ENCODE measurements around the gene SMG9.

SMG9 gene, protein sequence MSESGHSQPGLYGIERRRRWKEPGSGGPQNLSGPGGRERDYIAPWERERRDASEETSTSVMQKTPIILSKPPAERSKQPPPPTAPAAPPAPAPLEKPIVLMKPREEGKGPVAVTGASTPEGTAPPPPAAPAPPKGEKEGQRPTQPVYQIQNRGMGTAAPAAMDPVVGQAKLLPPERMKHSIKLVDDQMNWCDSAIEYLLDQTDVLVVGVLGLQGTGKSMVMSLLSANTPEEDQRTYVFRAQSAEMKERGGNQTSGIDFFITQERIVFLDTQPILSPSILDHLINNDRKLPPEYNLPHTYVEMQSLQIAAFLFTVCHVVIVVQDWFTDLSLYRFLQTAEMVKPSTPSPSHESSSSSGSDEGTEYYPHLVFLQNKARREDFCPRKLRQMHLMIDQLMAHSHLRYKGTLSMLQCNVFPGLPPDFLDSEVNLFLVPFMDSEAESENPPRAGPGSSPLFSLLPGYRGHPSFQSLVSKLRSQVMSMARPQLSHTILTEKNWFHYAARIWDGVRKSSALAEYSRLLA

DNA sequence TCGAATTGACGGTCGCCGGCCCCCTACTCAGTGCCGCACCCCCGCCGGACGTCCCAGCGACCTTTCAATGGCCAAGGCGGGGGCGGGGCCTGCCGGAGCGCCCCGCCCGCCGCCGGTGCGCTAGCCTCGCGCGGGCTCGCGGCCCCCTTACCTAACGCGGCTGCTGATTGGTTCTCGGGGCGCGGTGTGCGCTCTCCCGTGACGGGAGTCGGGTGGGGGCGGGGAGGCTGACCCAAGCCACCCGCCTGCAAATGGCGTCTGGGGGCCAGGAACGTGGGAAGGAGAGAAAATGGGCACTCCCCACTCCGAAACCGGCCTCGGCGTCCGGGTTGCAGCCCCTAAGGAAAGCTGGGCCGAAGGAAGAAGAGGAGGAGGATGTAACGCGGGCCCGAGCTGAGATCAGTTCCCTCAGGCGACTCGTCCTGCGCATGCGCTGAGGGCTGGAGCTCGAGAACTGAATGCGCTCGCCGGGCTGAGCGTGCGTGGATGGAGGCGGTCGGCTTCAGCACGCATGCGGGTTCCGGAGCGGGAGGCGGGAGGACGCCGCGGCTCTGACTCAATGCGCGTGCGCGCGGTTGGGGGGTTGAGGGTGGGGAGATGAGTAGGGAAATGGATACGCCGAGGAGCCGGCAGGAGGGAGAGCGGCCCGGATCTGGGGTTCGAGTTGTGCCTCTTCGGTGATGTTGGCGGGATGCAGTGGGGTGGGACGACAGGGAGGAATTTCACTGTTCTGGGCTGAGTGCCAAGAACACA lies at the start of gene SMG9:
TSS of gene SMG9 (minus strand) at position 460 of the 753 bp plus-strand sequence. CDS start 4,221 bp downstream, outside the sequence.
- peak within 1 kb of the TSS; percentile 85 to 91 for H3K27ac ChIP-seq
- H3K4me1 ChIP-seq: peaks cover 0 to 32% (median 16%) of the 10 kb centered on the region in 4 donors
- H3K4me3 ChIP-seq: peak within 1 kb of the TSS; percentile 57 to 59
- H3K9me3 ChIP-seq: no peaks in the 10 kb centered on the region
- peak; percentile 97 to 99 for DNase-seq
- peaks cover 0 to 23% (median 15%) of the 10 kb centered on the region in 3 donors for H3K36me3 ChIP-seq
- intact Hi-C loops (cut with DNase I; ENCODE audit: low total_unique reads): no loop called here
- TF ChIP-seq, protein P1, sequence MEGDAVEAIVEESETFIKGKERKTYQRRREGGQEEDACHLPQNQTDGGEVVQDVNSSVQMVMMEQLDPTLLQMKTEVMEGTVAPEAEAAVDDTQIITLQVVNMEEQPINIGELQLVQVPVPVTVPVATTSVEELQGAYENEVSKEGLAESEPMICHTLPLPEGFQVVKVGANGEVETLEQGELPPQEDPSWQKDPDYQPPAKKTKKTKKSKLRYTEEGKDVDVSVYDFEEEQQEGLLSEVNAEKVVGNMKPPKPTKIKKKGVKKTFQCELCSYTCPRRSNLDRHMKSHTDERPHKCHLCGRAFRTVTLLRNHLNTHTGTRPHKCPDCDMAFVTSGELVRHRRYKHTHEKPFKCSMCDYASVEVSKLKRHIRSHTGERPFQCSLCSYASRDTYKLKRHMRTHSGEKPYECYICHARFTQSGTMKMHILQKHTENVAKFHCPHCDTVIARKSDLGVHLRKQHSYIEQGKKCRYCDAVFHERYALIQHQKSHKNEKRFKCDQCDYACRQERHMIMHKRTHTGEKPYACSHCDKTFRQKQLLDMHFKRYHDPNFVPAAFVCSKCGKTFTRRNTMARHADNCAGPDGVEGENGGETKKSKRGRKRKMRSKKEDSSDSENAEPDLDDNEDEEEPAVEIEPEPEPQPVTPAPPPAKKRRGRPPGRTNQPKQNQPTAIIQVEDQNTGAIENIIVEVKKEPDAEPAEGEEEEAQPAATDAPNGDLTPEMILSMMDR (IDR thresholded peaks at IDR 0.05): no peak
- no peaks in the 10 kb centered on the region for H3K27me3 ChIP-seq

DNA sequence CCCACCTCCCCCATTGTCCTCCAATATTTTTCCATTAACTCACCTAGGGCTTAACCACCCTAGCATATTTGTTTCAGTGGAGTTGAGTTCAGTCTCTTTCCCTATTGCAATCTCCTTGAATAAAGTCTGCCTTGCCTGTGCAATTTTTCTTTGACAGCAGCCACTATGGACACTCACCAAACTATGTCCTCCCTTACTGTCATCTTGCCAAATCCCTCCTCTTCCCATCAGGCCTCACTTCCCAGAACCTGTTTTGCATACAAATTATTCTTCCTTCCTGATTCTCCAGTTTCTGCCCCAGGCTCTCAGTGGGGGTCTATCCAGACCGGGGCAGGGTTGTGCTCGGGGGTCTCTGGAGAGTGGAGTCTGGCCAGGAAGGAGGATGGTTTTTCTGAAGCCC lies 49.7 kb upstream of the SMG9 start:
- Histone ChIP-seq H3K27ac (no peak overlapping the region), H3K4me3 (no peak overlapping the region), H3K9me3 (no peaks in the 10 kb centered on the region), H3K27me3 (peaks cover 0 to 30% of the 10 kb centered on the region in 2 donors), H3K36me3 (no peaks in the 10 kb centered on the region), H3K4me1 (no peaks in the 10 kb centered on the region)
- no peak for DNase-seq
- TF ChIP-seq, protein P1 (IDR thresholded peaks at IDR 0.05): no peak
- intact Hi-C loops (cut with DNase I; ENCODE audit: low total_unique reads): no loop called here

DNA sequence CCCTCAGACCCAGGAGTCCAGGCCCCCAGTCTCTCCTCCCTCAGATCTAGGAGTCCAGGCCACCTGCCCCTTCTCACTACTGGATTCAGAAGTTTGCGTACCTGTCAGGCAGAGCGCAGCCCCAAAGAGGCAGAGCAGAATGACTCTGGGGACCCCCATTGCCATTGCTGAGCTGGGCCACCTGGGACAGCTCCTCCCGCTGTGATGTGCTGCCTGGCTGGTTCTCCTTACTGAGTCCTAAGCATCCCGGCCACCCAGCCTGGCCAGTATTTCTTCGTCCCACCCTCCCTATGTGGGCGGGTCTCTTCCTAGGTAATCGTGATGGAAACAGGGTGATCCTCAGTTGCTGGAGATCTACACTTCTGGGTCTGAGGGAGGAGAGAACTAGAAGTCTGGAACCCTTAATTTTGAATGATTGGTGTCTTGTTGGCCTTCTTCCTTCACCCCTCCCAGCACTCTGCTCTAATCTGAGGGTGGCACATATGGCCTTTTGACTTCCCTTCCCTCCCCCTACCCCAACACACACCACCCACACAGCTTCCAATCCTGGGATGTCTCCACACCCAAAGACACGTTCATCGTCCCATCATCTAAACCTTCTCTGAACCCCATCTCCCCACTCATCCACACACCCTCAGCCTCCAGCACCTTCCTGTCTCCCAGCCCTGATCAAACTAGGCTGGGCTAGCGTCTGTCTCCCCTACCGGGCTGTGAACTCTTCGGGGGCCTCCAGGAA lies 47.6 kb upstream of the SMG9 start, which contains the start of gene LYPD5:
TSS of gene LYPD5 (minus strand) at position 232 of the 736 bp plus-strand sequence. CDS start at position 165, 67 bp downstream.
- Histone ChIP-seq H3K27me3 (peaks cover 0 to 38% of the 10 kb centered on the region in 2 donors), H3K4me3 (no peak within 1 kb of the TSS), H3K36me3 (no peaks in the 10 kb centered on the region), H3K27ac (no peak within 1 kb of the TSS), H3K9me3 (no peaks in the 10 kb centered on the region), H3K4me1 (peaks cover 0 to 13% (median 6%) of the 10 kb centered on the region in 4 donors)
- TF ChIP-seq, protein P1 (IDR thresholded peaks at IDR 0.05): no peak
- intact Hi-C loops (cut with DNase I; ENCODE audit: low total_unique reads): no loop called here
- no peak for DNase-seq

DNA sequence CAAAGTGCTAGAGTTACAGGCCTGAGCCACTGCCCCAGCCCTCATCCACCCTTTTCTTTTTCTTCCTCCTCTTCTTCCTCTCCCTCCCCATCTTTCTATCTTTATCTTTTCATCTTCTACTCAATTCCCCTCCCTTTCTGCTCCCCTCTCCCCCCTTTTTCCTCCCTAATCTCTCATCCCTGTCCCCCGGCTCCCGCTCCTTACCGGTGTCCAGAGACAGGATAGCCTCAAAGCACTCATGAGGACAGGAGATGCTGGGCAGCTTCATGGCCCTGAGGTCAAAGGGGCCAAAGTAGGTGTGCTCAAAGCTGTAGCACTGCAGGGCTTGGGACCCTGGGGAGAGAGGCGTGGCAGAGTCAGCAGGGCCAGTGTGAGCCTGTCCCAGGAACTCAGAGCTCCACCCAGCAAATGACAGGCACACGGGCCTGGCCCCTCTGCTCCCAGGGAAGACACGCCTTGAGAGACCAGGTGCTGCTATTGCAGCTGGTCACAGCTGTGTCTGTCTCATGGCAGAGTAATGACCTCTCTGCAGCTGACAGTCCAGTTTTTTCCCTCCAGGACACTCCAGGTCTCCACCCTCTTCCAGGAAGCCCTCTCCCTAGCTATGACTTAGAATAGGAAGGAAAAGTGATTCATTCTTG lies 44.9 kb upstream of the SMG9 start:
- Histone ChIP-seq H3K27me3 (peaks cover 0 to 58% of the 10 kb centered on the region in 2 donors), H3K4me3 (no peak overlapping the region), H3K36me3 (no peaks in the 10 kb centered on the region), H3K4me1 (peaks cover 0 to 13% (median 6%) of the 10 kb centered on the region in 4 donors), H3K27ac (no peak overlapping the region), H3K9me3 (no peaks in the 10 kb centered on the region)
- TF ChIP-seq, protein P1 (IDR thresholded peaks at IDR 0.05): no peak
- intact Hi-C loops (cut with DNase I; ENCODE audit: low total_unique reads): no loop called here
- no peak for DNase-seq

Measured in tibial artery (tissue), 4 donors.